ENCODE data around the gene ARCN1.

- TF ChIP-seq CTCF (IDR thresholded peaks at IDR 0.05), result peak in 1 of 6 experiments; percentile 7
- TF ChIP-seq POLR2A (IDR thresholded peaks at IDR 0.05), result peak in 2 of 4 donors; percentile 32 to 37
Observed at GRCh38 chr11:118608360-118609227, 36.4 kb downstream of the ARCN1 start.

All from esophagus squamous epithelium (tissue), 4 donors.